BE2C (cell line): ENCODE data around the gene CDH13.

Source experiments
- DNase-seq: peaks from one replicate; pipeline ENCODE4 v3.0.0-alpha.2; 2020
- H3K27me3 ChIP-seq: fragments of 250-450 bp; sonication (Bioruptor Pico); 2 replicates; pipeline ENCODE4 v1.5.1; 2020; ENCODE audit warnings: mild to moderate bottlenecking
- H3K36me3 ChIP-seq: fragments of 250-450 bp; sonication (Bioruptor Pico); 2 replicates; pipeline ENCODE4 v1.5.1; 2020; ENCODE audit warnings: mild to moderate bottlenecking
- H3K4me1 ChIP-seq: fragments of 250-450 bp; sonication (Bioruptor Pico); 2 replicates; pipeline ENCODE4 v1.5.1; 2020
- H3K4me3 ChIP-seq: 2 replicates; pipeline ENCODE4 v1.5.1; 2011; ENCODE audit warnings: low read depth, low read length
- H3K9me3 ChIP-seq: fragments of 250-450 bp; sonication (Bioruptor Pico); 2 replicates; pipeline ENCODE4 v1.5.1; 2020
- TF ChIP-seq, protein P1 (sequence below): IDR thresholded peaks from 2 replicates; pipeline ENCODE4 v1.5.1; 2012; ENCODE audit warnings: mild to moderate bottlenecking, low read depth, low read length

The CDH13 gene

DNA sequence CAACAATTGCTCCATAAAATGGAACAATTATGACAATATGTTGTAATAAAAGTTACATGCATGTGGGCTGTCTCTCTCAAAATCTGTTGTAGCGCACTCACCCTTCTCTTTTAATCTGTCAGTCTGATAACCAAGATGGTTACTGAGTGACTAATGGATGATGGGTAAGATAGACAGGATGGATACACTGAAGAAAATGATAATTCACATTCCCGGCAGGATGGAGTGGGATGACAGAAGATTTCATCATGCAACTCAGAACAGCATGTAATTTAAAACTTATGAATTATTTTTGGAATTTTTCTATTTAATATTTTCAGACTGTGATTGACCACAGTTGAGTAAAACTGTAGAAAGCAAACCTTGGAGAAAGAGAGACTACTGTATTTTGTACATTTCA is 30.5 kb downstream of the CDH13 start:
- no peaks in the 10 kb centered on the region for H3K27me3 ChIP-seq
- no peak for DNase-seq
- H3K4me3 ChIP-seq = no peak overlapping the region
- no peaks in the 10 kb centered on the region for H3K36me3 ChIP-seq
- H3K9me3 ChIP-seq = no peaks in the 10 kb centered on the region
- TF ChIP-seq, protein P1, sequence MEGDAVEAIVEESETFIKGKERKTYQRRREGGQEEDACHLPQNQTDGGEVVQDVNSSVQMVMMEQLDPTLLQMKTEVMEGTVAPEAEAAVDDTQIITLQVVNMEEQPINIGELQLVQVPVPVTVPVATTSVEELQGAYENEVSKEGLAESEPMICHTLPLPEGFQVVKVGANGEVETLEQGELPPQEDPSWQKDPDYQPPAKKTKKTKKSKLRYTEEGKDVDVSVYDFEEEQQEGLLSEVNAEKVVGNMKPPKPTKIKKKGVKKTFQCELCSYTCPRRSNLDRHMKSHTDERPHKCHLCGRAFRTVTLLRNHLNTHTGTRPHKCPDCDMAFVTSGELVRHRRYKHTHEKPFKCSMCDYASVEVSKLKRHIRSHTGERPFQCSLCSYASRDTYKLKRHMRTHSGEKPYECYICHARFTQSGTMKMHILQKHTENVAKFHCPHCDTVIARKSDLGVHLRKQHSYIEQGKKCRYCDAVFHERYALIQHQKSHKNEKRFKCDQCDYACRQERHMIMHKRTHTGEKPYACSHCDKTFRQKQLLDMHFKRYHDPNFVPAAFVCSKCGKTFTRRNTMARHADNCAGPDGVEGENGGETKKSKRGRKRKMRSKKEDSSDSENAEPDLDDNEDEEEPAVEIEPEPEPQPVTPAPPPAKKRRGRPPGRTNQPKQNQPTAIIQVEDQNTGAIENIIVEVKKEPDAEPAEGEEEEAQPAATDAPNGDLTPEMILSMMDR = no peak
- H3K4me1 ChIP-seq = no peaks in the 10 kb centered on the region

DNA sequence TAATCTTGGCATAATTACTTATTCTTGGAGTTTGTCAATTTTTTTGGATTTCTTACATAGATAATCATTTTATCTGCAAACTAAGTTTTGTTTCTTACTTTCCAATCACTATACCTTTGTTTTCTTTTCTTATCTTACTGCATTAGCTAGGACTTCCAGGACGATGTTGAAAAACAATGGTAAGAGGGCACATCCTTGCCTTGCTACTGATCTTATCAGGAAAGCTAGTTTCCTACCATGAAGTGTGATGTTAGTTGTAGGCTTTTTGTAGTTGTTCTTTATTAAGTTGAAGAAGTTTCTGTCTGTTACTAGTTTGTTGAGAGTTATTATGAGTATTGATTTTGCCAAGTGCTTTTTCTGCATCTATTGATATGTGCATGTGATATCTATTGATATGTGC is 31.0 kb downstream of the CDH13 start:
- Histone ChIP-seq H3K4me1 (no peaks in the 10 kb centered on the region), H3K27me3 (no peaks in the 10 kb centered on the region), H3K9me3 (no peaks in the 10 kb centered on the region), H3K36me3 (no peaks in the 10 kb centered on the region), H3K4me3 (no peak overlapping the region)
- DNase-seq = no peak
- TF ChIP-seq, protein P1 = no peak

DNA sequence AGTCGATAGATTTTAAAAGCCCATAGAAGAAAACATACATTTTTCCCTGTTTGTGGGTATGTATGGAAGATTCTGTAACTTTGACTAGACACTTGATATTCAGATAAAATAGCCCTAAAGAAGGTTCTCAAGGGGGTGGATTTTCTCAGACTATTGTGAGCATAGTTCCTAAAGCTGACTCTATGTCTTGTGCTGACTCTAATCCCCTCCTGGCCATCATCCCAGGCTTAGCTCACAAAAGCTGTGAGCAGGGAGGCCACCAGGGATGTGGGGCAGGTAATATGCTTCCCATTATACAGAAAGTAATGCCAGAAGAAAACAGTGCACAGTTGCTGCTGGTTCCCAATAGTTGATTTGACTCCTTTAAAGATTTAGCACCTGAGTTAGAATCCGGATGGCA is 32.0 kb downstream of the CDH13 start:
- no peak for DNase-seq
- Histone ChIP-seq H3K36me3 (no peaks in the 10 kb centered on the region), H3K4me1 (no peaks in the 10 kb centered on the region), H3K27me3 (no peaks in the 10 kb centered on the region), H3K9me3 (no peaks in the 10 kb centered on the region), H3K4me3 (no peak overlapping the region)
- TF ChIP-seq, protein P1 = no peak

DNA sequence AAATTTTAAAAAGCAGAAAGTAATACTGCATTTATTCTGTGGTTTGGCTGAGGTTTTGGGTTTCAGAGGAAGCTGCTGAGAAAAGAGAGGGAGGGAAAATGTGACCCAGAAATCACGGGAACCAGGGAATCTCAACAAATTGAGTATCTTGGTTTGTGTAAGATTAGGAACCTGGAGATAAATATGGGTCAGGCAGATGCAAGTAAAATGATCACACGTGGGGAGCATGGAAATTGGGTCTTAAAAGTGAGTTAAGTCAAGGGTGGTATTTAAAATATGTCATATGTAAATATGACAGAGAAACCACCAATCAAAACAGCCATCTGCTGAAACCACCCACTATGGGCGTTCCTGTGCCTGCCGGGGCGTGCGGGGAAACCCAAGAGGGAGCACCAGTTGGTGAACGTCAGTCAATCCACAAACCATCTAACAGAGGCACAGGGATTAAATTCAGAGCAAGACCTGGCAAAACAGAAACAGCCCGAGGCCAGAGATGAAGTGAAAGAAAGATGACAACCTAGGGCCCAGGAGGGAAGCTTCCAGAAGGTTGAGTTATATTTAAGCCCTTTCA is 33.4 kb downstream of the CDH13 start:
- TF ChIP-seq, protein P1 = no peak
- no peak overlapping the region for H3K4me3 ChIP-seq
- H3K4me1 ChIP-seq = no peaks in the 10 kb centered on the region
- no peak for DNase-seq
- no peaks in the 10 kb centered on the region for H3K27me3 ChIP-seq
- H3K36me3 ChIP-seq = no peaks in the 10 kb centered on the region
- H3K9me3 ChIP-seq = no peaks in the 10 kb centered on the region

DNA sequence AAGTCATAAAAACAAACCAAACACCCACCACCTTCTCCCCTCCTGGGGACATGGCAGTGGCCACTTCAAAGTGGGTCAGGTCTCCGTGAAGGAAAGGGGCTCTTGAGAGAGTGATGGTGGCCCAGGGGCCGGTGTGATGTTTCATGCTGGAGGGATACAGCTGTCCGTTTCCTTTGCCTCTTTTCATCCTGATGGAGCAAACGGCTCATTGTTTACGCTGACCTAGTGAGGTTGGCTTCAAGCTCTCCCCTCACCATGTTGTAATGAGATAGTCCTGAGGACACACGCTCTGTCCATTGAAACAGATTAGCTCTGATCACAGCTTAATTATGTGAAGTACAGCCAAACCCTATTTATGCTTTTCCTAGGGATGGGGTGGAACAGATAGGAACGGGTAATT is 34.2 kb downstream of the CDH13 start:
- H3K4me1 ChIP-seq = no peaks in the 10 kb centered on the region
- no peaks in the 10 kb centered on the region for H3K27me3 ChIP-seq
- TF ChIP-seq, protein P1 = no peak
- no peak overlapping the region for H3K4me3 ChIP-seq
- DNase-seq = no peak
- no peaks in the 10 kb centered on the region for H3K9me3 ChIP-seq
- H3K36me3 ChIP-seq = no peaks in the 10 kb centered on the region

DNA sequence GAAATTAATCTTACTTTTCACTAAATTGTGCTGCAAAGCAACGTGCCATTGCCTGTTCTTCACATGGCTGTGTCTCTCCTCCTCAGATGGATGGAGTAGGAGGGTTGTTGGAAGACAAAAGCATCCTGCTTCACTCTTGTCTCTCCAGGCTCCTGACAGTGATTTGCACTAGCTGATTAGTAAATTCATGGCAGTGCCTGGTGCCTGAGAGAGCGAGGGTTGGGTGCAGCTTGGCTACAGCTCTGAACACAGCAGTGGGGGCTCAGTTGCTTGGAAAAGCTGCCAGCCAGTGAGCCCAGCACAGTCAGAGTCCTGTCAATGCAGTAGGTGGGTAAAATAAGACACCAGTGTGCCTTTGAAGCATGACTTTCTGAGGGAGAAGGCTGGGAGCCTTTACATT is 37.4 kb downstream of the CDH13 start:
- H3K9me3 ChIP-seq = no peaks in the 10 kb centered on the region
- no peaks in the 10 kb centered on the region for H3K27me3 ChIP-seq
- no peak for DNase-seq
- H3K4me1 ChIP-seq = no peaks in the 10 kb centered on the region
- TF ChIP-seq, protein P1 = no peak
- no peaks in the 10 kb centered on the region for H3K36me3 ChIP-seq
- no peak overlapping the region for H3K4me3 ChIP-seq
